ENCODE results near the gene JAZF1.

The JAZF1 gene

DNA sequence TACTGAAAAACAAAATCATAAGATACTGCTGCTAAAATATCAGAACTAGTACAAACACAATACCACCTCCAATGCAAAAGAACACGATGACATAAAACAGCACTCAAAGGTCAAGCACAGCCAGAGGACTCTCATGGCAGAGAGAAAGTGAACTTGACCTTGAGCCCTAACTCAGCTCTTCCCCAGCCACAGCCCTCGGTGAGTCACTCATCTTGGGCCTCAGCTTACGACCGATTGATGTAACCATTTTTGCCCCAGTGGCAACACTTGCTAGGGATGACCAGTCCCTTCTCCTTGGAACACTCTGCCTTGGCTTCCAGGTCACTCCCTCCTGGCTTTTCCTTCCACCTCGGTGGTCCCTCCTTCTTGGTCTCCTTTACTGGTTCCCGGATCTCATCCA is 77.8 kb downstream of the JAZF1 start:
- DNase-seq, result no peak

DNA sequence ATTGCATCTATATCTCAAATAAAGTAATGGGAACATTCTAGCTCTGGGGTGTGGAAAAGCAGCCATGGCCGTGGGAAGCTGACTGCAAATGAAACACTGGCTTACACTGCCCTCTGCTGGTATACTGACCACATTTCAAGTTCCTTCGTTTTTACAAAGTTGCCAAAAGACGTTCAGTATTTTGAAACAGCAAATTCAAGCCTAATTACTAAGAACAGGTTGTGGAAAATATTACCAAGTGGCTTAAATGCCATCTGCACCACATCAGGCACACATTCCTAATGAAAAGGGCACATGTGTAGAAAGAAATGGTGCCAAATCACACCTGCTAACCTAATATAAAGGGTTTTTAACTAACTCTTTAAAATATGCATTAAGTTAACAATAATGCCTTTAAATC is 83.9 kb downstream of the JAZF1 start:
- peak; percentile 32 for DNase-seq

- no peak for DNase-seq
These were observed 85.4 kb downstream of the JAZF1 start for GRCh38 chr7:28095231-28095630.

DNA sequence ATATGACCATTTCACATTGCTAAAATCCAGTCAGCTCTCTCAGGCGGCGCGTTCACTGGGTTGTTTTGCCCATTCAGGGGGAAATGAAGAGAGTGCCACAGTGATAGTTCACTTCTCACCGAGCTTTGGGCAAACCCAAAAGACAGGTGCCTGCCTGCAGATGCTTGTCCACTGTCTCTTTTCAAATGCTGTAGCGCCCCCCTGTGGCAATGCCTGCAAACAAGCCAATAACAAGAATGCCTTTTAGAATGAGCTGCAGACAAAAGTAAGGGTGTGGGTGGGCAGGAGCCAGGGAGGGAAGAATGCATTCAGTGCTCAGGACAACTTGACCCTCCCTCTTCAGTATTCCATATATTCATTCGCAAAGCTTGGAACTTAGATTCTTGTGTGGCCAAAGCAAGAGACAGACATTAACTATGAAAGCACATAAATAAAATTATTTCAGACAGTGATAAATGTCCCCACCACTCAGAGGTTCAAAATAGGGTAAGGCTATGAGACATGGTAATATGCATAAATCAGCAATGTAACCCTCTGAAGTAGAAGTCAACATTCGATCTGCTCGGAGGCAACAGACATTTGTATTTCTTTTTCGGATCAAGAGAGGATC is 86.9 kb downstream of the JAZF1 start:
- DNase-seq, result peak; percentile 9

- no peak for DNase-seq
These were observed 89.4 kb downstream of the JAZF1 start for GRCh38 chr7:28091190-28091589.

GRCh38 chr7:28088901-28089714 is 91.5 kb downstream of the JAZF1 start:
- no peak for DNase-seq

- DNase-seq, result no peak
These were observed 92.6 kb downstream of the JAZF1 start for GRCh38 chr7:28088032-28088431.

DNA sequence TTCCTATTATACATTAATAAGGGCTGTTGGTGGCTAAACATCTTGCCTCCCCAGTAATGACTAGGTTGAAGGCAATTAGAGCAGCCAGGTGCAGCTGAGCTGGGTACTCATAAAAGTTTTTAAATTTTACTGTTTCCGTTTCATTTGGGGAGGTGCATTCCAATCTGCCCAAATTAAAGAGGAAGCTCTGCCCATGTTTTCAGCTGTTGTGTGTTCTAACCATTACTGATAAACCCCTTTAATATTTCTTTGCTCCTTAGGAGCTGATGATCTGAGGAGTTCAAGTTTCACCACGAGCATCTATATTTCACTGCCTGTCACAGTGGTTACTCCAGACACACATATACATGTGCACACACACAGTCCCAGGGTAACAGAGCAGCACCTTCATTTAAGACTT is 94.4 kb downstream of the JAZF1 start:
- no peak for DNase-seq

DNA sequence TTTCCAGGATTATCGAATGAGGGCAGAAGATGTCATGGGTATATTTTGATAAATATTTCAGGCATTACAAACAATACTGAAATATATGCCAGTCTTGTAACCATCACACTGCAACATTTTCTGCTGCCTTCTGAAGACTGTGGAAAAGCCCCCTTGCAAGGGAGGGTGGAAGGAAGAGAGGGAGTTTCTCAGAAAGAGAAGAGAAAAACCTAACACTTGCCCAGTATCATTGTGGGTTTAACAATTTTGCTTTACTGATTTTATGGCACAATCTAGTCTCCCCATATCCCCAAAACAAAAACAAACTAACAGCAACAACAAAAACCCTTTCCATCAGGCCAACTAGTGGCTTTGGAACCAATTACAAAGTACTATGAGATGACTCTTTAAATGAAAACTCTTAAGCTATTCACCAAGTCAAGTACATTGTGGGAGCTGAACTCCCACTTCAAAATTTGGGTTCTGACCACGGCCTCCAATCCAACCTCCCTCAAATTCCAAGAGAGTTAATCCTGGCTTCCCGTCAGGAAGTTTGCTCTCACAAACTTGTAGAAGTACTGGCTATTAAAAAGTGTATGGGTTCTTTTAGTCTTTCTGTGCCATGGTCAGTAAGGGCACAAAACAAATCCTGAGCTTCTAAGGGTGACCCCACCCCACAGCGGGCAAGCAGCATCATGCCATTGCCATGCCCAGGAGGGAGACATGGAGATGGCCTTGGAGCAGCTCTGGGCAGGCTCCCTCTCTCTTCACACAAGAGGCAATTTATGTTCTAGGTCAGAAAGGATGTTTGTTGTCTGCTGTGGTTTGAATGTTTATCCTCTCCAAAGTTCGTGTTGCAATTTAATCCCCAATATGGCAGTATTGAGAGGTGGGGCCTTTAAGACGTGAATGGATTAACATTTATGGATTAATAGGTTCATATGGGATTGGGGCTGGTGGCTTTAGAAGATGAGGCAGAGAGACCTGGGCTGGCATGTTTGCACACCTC is 96.3 kb downstream of the JAZF1 start:
- DNase-seq, result no peak

- no peak for DNase-seq
These were observed 97.2 kb downstream of the JAZF1 start for GRCh38 chr7:28083164-28083997.

- DNase-seq, result no peak
These were observed 98.5 kb downstream of the JAZF1 start for GRCh38 chr7:28082071-28082470.

- no peak for DNase-seq
These were observed 99.6 kb downstream of the JAZF1 start for GRCh38 chr7:28081016-28081415.

- peak; percentile 44 for DNase-seq
These were observed 102.3 kb downstream of the JAZF1 start for GRCh38 chr7:28078036-28078901.

GRCh38 chr7:28077616-28078015 is 103.0 kb downstream of the JAZF1 start:
- DNase-seq, result no peak

GRCh38 chr7:28076423-28077200 is 104.0 kb downstream of the JAZF1 start:
- no peak for DNase-seq

DNA sequence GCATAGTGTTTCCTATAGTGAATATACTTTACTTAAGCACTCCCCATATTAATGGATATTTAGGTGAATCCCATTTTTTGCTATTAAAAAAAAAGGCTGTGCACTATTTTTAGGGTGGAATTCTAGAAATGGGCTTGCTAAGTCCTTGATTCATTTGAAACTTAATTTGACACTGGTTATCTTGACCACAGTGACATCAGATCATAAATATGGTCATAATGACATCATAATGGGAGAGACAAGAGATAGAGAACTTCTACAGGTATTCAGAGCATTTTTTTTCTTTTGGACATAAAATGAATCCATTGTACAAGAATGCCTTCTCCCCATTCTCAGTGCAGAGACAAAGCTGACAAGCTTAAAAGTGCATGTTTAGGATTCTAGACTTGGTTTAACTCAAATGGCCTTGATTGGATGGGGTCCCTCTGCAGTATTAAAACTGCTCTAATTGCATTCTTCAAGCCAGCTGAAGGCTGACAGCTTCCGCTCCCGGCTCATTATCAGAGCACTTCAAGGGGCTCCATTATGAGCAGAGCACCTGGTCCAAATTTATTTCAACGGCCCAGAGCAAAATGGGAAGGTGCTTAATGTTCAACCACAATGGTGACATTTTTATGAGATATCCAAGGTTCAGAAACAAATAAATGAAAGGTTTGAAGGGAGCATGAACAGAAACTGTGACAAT is 104.8 kb downstream of the JAZF1 start:
- no peak for DNase-seq

DNA sequence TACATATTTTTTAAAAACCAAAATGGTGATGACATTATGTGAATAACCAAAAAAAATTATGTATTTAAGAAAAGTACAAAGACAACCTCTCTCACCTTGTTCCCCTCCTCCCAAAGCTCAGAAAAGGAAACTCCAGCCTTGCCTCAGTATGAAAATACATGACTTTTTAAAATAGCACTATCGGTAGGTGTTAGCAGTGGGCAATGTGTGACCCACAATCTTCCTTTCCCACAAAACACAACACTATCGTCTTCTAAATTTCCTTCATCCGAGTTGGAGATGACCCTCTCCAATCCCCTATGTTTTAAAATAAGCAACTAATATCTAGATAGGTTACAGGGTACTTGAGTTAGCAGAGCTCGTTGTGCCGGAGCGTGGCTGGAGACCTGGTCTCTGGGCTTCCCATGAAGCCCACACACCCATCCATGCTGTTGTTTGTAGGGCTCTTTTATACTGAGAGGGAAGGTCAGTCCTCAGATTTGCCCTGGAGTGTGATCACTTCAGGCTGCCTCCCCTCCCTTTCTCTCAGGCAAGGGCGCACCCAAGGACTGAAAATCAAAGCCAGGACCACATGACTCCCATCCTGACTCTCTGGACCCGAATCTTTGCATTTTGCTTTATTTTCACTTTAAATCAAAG is 107.6 kb downstream of the JAZF1 start:
- no peak for DNase-seq

DNA sequence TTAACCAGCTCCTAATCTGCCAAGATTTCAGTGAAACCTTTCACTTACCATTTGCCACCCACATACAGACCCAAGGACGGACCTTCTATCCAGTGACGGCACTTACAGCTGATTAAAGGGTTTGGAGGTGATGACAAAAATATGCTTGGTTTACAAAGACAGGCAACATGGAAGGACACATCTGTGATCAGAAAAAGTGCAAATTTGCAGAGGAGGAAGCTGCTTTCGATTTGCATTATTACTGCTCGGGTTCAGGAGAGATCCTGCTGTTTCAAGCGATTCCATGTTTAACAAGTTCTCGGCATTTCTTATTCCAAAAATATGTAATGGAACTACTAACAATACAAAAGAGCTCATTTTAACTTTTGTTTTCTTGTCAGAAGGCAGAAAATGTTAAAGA is 109.0 kb downstream of the JAZF1 start:
- DNase-seq, result no peak

- no peak for DNase-seq
These were observed 110.1 kb downstream of the JAZF1 start for GRCh38 chr7:28070297-28071055.
